AG04450 (cell line): ENCODE results near the gene GSG1L. TPM values are rescaled to one million over a fixed set of nuclear protein-coding genes. Genes with fewer than 3 reads are reported as not detected.

Experiments
- CTCF ChIA-PET: fragments of 300-600, 350-600 bp; formaldehyde crosslinking; extraction: SDS; loops from one replicate; lab custom pipeline; 2022; ENCODE audit warnings: antibody characterized with exemption, inconsistent platforms; lab: Charles Lee
- POLR2A ChIA-PET: fragments of 350-600 bp; formaldehyde crosslinking; extraction: SDS; loops from one replicate; lab custom pipeline; 2021; ENCODE audit warnings: antibody characterized with exemption, inconsistent platforms; lab: Yijun Ruan, JAX
- DNase-seq: peaks from one replicate; pipeline ENCODE4 v3.0.0-alpha.2; 2011; ENCODE audit warnings: low read depth, low spot score
- H3K27ac ChIP-seq: one replicate; pipeline ENCODE4 v1.5.1; 2012; ENCODE audit warnings: low read depth, low read length, control low read depth
- H3K27me3 ChIP-seq: one replicate; pipeline ENCODE4 v1.6.0; 2012; ENCODE audit warnings: low read length; ENCODE audit not compliant: control insufficient read depth, insufficient read depth
- H3K4me3 ChIP-seq: 2 replicates; pipeline ENCODE4 v1.5.1; 2011; ENCODE audit warnings: mild to moderate bottlenecking, low read depth, low read length, control low read depth
- H3K9me3 ChIP-seq: 2 replicates; pipeline ENCODE4 v1.5.1; 2012; ENCODE audit warnings: low read length; ENCODE audit not compliant: control insufficient read depth, insufficient read depth
- CTCF ChIP-seq: IDR thresholded peaks from 2 replicates; pipeline ENCODE4 v1.5.1; 2011; ENCODE audit warnings: low read depth, low read length, control low read depth, inconsistent platforms
- polyA plus RNA-seq: library from polyadenylated mRNA; depleted of rRNA; stranded (reverse); fragments of >200 nt; gene quantifications from 2 replicates; pipeline ENCODE4 v1.2.3, GENCODE V29; 2011

GSG1L gene
- polyA plus RNA-seq, 1 experiment = not detected

DNA sequence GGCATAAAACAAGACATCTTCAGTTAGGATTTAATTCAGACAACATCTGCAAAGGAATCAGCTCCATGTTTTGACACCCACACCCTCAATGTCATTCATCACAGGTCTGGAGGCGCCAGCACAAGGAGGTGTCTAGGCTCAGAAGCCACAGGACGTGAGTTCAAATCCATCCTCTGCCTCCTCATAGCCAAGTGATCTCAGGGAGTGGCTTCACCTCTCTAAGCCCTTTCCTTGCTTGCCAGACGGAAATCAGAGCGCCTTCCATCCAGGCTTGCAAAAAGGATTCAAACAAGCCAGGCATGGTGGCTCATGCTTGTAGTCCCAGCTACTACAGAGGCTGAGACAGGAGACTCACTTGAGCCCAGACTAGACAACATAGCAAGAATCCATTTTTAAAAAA lies 84.6 kb downstream of the GSG1L start:
- POLR2A ChIA-PET = no interaction called here
- TF ChIP-seq CTCF = no peak

DNA sequence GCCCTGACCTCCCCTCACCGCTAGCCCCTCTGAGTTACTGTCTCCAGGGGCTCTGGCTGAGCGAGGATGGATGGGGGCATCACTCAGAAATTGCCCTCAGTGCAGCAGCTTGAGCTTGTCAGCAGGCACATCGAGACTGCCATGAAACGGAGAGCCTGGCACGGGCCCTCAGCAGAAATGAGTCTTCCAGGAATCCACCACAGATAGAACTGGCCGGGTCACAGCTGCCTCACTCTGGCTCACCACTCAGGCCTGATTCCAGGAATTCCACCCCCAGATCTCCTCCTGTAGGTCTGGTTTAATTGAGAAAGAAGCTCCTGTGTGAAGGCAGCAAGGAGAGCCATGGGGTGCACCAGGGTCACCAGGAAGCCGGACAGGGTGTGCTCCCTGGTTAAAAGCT lies 85.5 kb downstream of the GSG1L start:
- Histone ChIP-seq H3K4me3 (no peak overlapping the region), H3K9me3 (no peaks in the 10 kb centered on the region), H3K27me3 (peaks cover 5% of the 10 kb centered on the region), H3K27ac (peak overlapping the region; percentile 21)
- TF ChIP-seq CTCF = no peak
- POLR2A ChIA-PET = no interaction called here
- CTCF ChIA-PET = interaction anchor here (1.0 kb wide), 1 partner anchor 257 kb away, joined by 6 read pairs; no protein-coding TSS in a partner anchor
- DNase-seq = no peak

More for the DNA sequence above, 84.6 kb downstream of the GSG1L start:
- no peaks in the 10 kb centered on the region for H3K9me3 ChIP-seq
- H3K27ac ChIP-seq = no peak overlapping the region
- DNase-seq = no peak
- CTCF ChIA-PET = interaction anchor here (1.0 kb wide), 1 partner anchor 258 kb away, joined by 6 read pairs; no protein-coding TSS in a partner anchor
- H3K4me3 ChIP-seq = no peak overlapping the region
- H3K27me3 ChIP-seq = peaks cover 5% of the 10 kb centered on the region

GRCh38 chr16:27976990-27977389 lies 86.5 kb downstream of the GSG1L start:
- no peak for TF ChIP-seq CTCF
- Histone ChIP-seq H3K27ac (no peak overlapping the region), H3K27me3 (peaks cover 5% of the 10 kb centered on the region), H3K9me3 (no peaks in the 10 kb centered on the region; the same call in 1 of the 2 replicates), H3K4me3 (no peak overlapping the region)
- DNase-seq = no peak
- ChIA-PET CTCF (no interaction called here), POLR2A (no interaction called here)

GRCh38 chr16:27974896-27975540 lies 88.5 kb downstream of the GSG1L start:
- ChIA-PET POLR2A (no interaction called here), CTCF (interaction anchor here (1.2 to 3.6 kb wide), 2 partner anchors 96 to 243 kb away, joined by 4 to 40 read pairs; no protein-coding TSS in a partner anchor)
- TF ChIP-seq CTCF = no peak
- no peak for DNase-seq
- peaks cover 2% of the 10 kb centered on the region for H3K27me3 ChIP-seq
- no peaks in the 10 kb centered on the region; the same call in 1 of the 2 replicates for H3K9me3 ChIP-seq
- no peak overlapping the region for H3K4me3 ChIP-seq
- no peak overlapping the region for H3K27ac ChIP-seq

GRCh38 chr16:27973678-27974077 lies 89.8 kb downstream of the GSG1L start:
- Histone ChIP-seq H3K27me3 (no peaks in the 10 kb centered on the region), H3K4me3 (no peak overlapping the region), H3K9me3 (no peaks in the 10 kb centered on the region; the same call in 1 of the 2 replicates), H3K27ac (no peak overlapping the region)
- POLR2A ChIA-PET = interaction anchor here (0.7 kb wide), 1 partner anchor 244 kb away, joined by 3 read pairs; no protein-coding TSS in a partner anchor
- CTCF ChIA-PET = interaction anchor here (1.2 to 3.6 kb wide), 4 partner anchors 97 to 334 kb away, joined by 4 to 40 read pairs (median 6); no protein-coding TSS in a partner anchor
- no peak for TF ChIP-seq CTCF
- DNase-seq = no peak
